Measurements from ENCODE around the gene GRPEL2.
"Not testable (repeated sequence)": the region's sequence is repeated elsewhere in the genome, so short reads cannot be mapped to it uniquely, and the experiment has no call there.

Gene GRPEL2

GRCh38 chr5:149379177-149379761 lies 34.0 kb downstream of the GRPEL2 start, which contains the start of gene IL17B:
Gene IL17B (minus strand): TSS chr5:149379292. CDS start chr5:149379225, 67 bp downstream.
- no peak for DNase-seq

- DNase-seq = no peak
Observed at GRCh38 chr5:149379818-149380374, 34.6 kb downstream of the GRPEL2 start.

DNA sequence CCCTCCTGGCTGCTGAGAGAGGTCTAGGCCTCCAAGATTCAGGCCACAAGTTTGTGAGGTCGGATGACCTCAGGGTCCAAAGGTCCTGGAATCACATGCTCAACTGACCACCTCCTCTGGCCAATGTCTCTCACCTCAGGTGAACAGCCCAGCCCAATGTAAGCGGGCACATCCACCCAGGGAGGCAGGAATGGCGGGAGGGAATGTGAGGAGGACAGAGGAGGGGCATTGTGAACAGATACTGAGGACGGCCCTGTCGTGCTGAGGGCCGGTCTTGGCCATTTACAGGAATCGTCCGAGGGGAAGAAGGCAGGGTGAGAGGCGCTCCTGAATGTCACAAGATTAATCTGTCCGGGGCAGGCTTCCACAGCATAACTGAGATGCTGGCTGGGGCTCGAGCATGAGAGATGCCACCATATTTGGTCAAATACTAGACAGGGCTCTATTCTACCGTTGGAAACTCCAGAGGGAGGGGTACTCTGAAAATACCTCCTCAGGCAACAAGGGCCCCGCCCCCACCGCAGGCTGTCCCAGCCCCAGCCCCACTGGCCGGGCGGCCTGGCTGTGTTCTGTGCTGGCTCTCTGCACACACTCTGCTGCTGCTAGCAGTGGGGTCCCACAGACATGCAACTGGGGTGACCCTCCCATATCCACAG lies 35.3 kb downstream of the GRPEL2 start:
- DNase-seq = no peak

DNA sequence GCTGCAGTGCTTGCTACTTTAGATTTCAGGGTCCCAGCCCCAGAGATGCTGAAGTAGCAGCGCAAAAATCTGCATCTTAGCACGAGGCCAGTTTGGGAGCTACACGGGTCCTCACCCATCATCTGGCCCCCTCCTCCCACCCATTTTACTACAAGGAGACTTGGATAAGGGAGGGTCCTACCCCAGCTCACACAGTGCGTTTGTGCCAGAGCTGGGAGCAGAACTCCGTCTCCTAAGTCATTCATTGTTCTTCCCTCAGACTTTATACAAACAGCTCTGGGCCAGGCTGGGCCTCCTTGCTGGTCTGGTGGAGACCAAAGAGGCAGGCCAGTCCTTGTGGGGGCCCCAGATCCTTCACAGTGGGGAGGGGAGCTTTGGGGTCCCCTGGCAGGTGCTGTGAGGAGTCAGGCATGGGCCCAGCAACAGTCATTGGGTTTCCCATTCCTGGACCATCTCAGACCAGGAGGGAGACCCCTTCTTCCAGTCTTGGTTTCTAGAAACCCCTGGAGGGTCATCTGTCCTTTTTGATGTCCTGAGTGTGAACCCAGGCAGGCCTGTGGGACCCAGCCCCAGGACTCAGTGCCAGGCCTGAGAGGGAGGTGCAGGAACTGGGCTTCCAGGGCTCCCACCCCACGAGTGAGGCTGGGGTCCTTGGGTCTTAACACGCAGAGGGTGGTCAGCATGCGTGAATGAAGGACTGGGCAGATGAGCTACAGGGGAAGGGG lies 36.1 kb downstream of the GRPEL2 start:
- DNase-seq = no peak

DNA sequence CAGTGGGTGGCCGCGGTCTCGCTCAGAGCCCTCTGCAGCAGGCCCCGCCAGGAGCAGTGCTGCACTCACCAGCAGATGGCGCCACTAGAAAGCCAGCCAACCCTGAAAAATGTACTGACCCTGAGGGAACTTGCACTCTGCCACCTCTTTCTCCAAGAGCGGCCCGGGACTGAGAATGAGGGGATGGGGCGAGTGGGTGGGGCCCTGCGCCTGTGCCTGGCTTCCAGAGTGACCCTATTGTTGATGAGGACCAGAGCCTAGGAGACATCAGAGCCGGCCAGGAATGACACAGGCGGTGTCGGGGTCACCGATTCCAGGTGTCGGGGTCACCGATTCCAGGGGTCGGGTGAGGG lies 36.7 kb downstream of the GRPEL2 start:
- DNase-seq = peak in 1 of 2 experiments; percentile 64

- no peak for DNase-seq
Observed at GRCh38 chr5:149382517-149383220, 37.4 kb downstream of the GRPEL2 start.

GRCh38 chr5:149383399-149383798 lies 38.1 kb downstream of the GRPEL2 start:
- no peak for DNase-seq

DNA sequence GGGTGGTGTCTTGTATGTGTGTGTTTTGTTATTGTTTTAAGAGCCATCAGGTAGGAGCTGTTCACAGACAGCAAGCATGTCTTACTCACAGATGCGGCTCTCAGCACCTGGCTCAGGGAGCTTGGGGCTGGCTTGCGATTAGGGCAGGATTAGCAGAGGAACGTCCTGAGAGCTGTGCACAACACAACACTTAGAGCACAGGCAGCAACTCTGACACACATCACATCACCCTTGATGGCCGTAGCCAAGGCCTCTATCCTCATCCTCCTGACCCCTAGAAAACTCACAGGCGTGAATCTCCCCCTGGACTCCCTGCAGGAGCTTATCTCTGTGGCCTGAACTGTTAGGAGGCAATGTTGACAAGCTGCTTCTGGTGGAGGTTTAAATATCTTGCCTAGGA lies 40.9 kb downstream of the GRPEL2 start:
- DNase-seq = no peak

GRCh38 chr5:149387081-149387631 lies 41.9 kb downstream of the GRPEL2 start:
- no peak for DNase-seq

DNA sequence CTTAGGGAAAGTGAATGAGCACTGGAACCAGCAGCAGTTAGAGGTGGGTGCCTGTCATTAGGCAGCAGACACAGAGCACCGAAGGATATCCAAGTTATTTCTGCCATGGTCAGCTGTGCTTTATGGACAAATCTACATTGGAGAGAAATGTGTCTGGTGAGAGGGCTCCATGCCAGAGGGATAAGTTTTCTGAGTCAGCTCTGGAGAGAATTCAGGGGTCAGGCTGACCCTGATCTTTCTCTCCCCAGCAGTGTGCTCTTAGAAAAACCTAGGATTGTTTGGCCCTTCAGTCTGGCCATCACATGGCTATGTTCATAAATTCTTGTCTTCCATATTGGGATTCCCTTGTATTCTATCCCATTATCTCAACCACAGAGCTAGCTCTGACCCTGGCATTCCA lies 42.7 kb downstream of the GRPEL2 start:
- no peak for DNase-seq

DNA sequence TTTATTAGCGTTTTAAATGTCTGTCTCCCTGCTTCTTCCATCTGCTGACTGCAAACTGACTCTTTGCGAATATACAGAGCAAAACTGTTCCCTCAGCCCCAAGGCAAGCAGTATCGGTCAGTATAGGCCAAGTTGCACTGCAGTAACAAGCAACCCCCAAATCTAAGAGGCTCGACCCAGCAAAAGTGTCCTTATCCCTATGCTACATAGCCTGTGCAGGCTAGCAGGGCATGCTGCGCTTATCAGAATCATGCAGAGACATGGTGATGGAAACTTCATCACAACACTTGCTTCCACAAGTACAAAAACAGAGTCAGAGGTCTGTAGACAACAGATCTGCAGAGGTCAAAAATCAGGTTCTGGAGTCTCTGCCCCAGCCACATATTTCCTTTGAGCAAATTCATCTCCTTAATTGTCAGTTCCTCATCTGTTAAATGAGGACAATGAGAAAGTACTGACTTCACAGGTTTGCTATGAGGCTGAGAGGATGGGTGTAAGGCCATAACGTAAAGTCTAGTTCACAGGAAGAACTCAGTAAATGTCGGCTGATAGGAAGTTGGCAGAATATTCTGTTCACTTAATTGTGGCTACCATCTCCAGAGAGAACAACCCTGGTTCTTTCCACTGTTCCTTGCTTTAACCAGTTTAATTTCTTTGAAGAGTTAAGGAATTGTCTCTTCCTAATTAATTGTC lies 43.3 kb downstream of the GRPEL2 start:
- DNase-seq = no peak

DNA sequence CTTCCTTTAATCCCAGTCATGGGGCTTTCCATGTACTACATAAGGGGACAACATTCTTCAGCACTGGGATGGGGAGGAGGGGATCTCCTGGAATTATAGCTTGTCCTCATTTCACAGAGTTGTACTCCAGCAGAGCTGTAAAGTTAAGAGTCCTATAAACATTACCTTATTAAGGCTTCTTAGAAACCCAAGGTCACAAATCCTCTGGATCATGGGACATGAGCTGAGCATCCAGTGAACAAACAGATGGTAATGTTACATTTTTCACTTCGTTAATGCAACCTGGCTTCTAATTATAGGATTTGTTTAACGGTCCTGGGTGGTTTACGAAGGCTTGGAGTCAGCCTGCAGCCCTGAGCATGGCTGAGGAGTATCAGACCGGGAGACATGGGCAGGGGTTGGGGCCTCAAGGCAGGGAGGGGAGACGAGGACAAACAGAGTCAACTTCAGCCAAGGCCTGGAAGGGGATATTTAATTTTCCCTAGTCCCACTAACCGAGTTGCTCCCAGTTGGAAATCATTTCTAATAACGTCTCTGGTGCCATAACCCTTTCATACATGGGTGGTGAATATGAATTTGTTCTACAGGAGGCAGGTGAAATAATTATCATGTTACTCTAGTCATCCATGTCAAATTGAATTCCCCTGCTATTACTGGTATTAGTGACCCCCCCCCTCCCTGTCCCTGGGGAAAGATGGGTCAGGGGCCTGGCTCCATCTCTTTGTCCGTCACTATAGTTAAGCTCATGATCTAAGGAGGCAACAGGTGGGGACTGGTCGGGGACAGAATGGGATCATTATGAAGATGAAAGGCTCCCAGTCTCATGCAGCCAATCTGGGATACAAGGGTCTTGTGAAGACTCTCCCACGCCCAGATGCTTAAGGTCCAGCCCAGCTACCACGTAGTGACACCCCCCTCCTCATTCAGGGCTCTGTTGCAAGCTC lies 44.5 kb downstream of the GRPEL2 start:
- DNase-seq = no peak

GRCh38 chr5:149391076-149391475 lies 45.8 kb downstream of the GRPEL2 start:
- DNase-seq = not testable (repeated sequence)

DNA sequence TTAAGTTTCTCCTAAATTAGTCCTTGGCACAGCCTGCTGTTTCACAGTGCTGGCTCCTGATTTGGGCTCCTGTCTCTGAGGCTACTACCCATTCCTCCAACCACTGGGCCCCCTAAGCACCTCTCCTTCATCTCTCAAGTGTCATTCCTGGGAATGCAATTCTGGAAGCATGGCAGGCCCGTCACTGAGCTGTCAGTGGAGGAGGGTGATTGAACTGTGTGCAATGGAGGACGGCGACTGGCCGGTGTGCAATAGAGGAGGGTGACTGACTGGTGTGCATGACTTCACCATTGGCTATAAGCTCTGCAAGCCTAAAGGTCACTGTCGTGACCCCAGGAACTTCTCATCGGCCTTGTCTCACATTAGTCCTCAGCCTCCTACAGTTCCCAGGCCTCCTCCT lies 46.2 kb downstream of the GRPEL2 start:
- no peak for DNase-seq

DNA sequence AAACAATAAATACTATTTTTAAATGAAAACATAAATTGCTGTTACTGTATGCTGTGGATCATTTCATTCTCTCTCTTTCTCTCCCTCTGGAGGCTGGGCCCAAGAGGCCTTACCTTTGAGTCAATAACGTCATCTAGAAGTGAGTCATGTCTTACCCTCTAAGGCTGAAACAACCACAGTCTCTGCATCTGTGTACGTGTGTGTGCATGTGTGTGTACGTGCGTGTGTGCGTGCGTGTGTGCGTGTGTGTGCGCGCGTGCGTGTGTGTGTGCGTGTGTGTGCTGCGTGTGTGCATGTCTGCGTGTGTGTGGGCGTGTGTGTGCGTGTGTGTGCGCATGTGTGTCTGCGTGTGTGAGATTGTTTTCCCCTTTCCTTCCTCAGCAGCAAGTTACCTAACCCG lies 47.4 kb downstream of the GRPEL2 start:
- DNase-seq = no peak

GRCh38 chr5:149394996-149395395 lies 49.7 kb downstream of the GRPEL2 start:
- DNase-seq = not testable (repeated sequence)

GRCh38 chr5:149397530-149397929 lies 52.2 kb downstream of the GRPEL2 start:
- DNase-seq = no peak

- not testable (repeated sequence) for DNase-seq
Observed at GRCh38 chr5:149398747-149399266, 53.5 kb downstream of the GRPEL2 start.

DNA sequence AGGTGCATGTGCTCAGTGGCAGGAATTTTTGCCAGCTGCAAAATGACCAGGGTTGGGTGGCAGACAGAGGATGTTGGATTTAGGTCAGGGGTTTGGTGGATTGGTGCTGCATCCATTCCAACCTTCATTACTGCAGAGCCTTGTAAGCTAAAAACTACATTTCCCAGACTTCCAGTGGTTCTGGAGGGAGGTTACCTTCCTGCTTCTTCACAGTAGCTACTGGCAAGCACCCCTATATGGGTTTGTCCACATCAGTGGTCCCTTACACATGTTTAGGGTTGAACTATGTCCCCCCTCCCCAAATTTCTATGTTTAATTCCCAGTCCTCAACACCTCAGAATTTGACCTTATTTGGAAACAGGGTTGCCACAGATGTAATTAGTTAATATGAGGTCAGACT lies 54.5 kb downstream of the GRPEL2 start:
- no peak for DNase-seq

DNA sequence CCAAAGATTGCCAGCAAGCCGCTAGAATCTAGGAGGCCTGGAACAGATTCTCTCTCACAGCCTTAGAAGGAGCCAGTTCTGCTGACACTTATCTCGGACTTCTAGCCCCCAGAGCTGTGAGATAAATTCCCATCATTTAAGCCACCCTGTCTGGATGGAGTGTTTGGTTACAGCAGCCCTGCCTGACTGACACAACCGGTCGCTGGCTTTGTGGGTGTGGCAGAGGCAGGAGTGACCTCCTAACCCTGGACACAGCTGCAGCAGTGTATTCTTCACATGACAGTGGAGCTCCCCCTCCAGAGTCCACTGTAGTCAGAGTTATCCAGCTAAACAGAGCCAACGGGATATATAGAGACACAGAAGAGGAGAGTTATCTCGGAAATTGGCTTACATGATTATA lies 55.0 kb downstream of the GRPEL2 start:
- DNase-seq = no peak

GRCh38 chr5:149401051-149401450 lies 55.8 kb downstream of the GRPEL2 start:
- DNase-seq = no peak

Measured in SW 1271 (cell line).